GM19324 (cell line): Measurements from ENCODE around the gene APOL3.
"Not testable (repeated sequence)": the region's sequence is repeated elsewhere in the genome, so short reads cannot be mapped to it uniquely, and the experiment has no call there.

Experiments
- ATAC-seq: cut with Tn5 transposase; IDR thresholded peaks from one replicate; pipeline ENCODE4 v1.9.1; 2021; ENCODE audit warnings: mild to moderate bottlenecking, moderate library complexity; ENCODE audit not compliant: unreplicated experiment, low FRiP score

APOL3 gene

GRCh38 chr22:36106910-36107309, 53.6 kb downstream of the APOL3 start:
- ATAC-seq = no peak

GRCh38 chr22:36104988-36105387, 55.6 kb downstream of the APOL3 start:
- no peak for ATAC-seq

- ATAC-seq = no peak
These were observed 56.1 kb downstream of the APOL3 start for GRCh38 chr22:36104435-36104834.

- ATAC-seq = no peak
These were observed 56.7 kb downstream of the APOL3 start for GRCh38 chr22:36103891-36104290.

- ATAC-seq = no peak
These were observed 57.6 kb downstream of the APOL3 start for GRCh38 chr22:36102995-36103394.

- no peak for ATAC-seq
These were observed 58.8 kb downstream of the APOL3 start for GRCh38 chr22:36101756-36102155.

GRCh38 chr22:36100908-36101307, 59.6 kb downstream of the APOL3 start:
- ATAC-seq = not testable (repeated sequence)

GRCh38 chr22:36100134-36100824, 60.3 kb downstream of the APOL3 start:
- ATAC-seq = no peak

GRCh38 chr22:36099561-36099960, 61.0 kb downstream of the APOL3 start:
- not testable (repeated sequence) for ATAC-seq

- ATAC-seq = no peak
These were observed 62.7 kb downstream of the APOL3 start for GRCh38 chr22:36097880-36098279.

- not testable (repeated sequence) for ATAC-seq
These were observed 69.8 kb downstream of the APOL3 start for GRCh38 chr22:36090772-36091171.
